TTC549 (cell line): Measurements from ENCODE around the gene ARHGAP6.

ENCODE experiments used
- FAIRE-seq: peaks from 2 replicates; lab custom pipeline; 2012; peaks lifted over from hg19 to GRCh38; lab: Jason Lieb, UNC

ARHGAP6 gene

GRCh38 chrX:11423949-11424348 is 241.8 kb downstream of the ARHGAP6 start:
- FAIRE-seq, result no peak

- FAIRE-seq, result no peak
Observed at GRCh38 chrX:11423362-11423818, 242.3 kb downstream of the ARHGAP6 start.

- FAIRE-seq, result no peak
Observed at GRCh38 chrX:11422525-11422857, 243.2 kb downstream of the ARHGAP6 start.

GRCh38 chrX:11421805-11422524 is 243.8 kb downstream of the ARHGAP6 start:
- no peak for FAIRE-seq

GRCh38 chrX:11420851-11421250 is 244.9 kb downstream of the ARHGAP6 start:
- FAIRE-seq, result no peak

- FAIRE-seq, result no peak
Observed at GRCh38 chrX:11419102-11419501, 246.6 kb downstream of the ARHGAP6 start.

- FAIRE-seq, result no peak
Observed at GRCh38 chrX:11416600-11416999, 249.1 kb downstream of the ARHGAP6 start.

- FAIRE-seq, result no peak
Observed at GRCh38 chrX:11414091-11414490, 251.6 kb downstream of the ARHGAP6 start.

GRCh38 chrX:11412715-11413623 is 252.8 kb downstream of the ARHGAP6 start:
- no peak for FAIRE-seq

GRCh38 chrX:11409957-11410356 is 255.8 kb downstream of the ARHGAP6 start:
- FAIRE-seq, result no peak

- FAIRE-seq, result no peak
Observed at GRCh38 chrX:11408783-11409182, 256.9 kb downstream of the ARHGAP6 start.

GRCh38 chrX:11408109-11408405 is 257.7 kb downstream of the ARHGAP6 start:
- no peak for FAIRE-seq

- FAIRE-seq, result no peak
Observed at GRCh38 chrX:11407331-11408108, 258.2 kb downstream of the ARHGAP6 start.

- no peak for FAIRE-seq
Observed at GRCh38 chrX:11406109-11406765, 259.5 kb downstream of the ARHGAP6 start.

GRCh38 chrX:11403631-11404030 is 262.1 kb downstream of the ARHGAP6 start:
- no peak for FAIRE-seq

GRCh38 chrX:11401966-11402365 is 263.8 kb downstream of the ARHGAP6 start:
- FAIRE-seq, result no peak

- FAIRE-seq, result no peak
Observed at GRCh38 chrX:11399489-11400094, 266.1 kb downstream of the ARHGAP6 start.

GRCh38 chrX:11398785-11399184 is 266.9 kb downstream of the ARHGAP6 start:
- no peak for FAIRE-seq

GRCh38 chrX:11398139-11398538 is 267.6 kb downstream of the ARHGAP6 start:
- no peak for FAIRE-seq

- FAIRE-seq, result no peak
Observed at GRCh38 chrX:11397680-11398079, 268.0 kb downstream of the ARHGAP6 start.

- no peak for FAIRE-seq
Observed at GRCh38 chrX:11395859-11396258, 269.9 kb downstream of the ARHGAP6 start.
